HCT116 (cell line): Measurements from ENCODE around the gene PRDM11. TPM values are rescaled to one million over a fixed set of nuclear protein-coding genes. Genes with fewer than 3 reads are reported as not detected.
A peak's percentile ranks its signal among the peaks of the same experiment; 100 is the strongest.

Experiments used
- ATAC-seq: fragments of 200-7000 bp; cut with Tn5 transposase; 2 replicates; pipeline ENCODE4 v1.9.1; 2020; ENCODE audit warnings: mild to moderate bottlenecking, moderate library complexity
- BruUV-seq: library from RNA; stranded (reverse); fragments of 400-500 nt; replicated peaks from 2 replicates; lab custom pipeline; 2021; lab: Mats Ljungman, UMichigan
- CTCF ChIA-PET: fragments of 300-600 bp; sonication (Branson Sonifier 250); formaldehyde crosslinking; loops from one replicate; lab custom pipeline; 2021; ENCODE audit warnings: antibody characterized with exemption; lab: Charles Lee
- POLR2A ChIA-PET: fragments of 300-600, 350-600 bp; sonication (Branson Sonifier 250); formaldehyde crosslinking; loops from one replicate; lab custom pipeline; 2021; ENCODE audit warnings: antibody characterized with exemption; lab: Charles Lee
- RAD21 ChIA-PET, 2 experiments: fragments of 300-600 bp; sonication (Branson Sonifier 250); formaldehyde crosslinking; loops; one replicate each; lab custom pipeline; 2023; ENCODE audit warnings: low total read pairs in 2 of 2; ENCODE audit not compliant: uncharacterized antibody in 2 of 2, unreplicated experiment in 2 of 2, low non-redundant PET in 1 of 2; lab: Charles Lee
- DNase-seq: peaks from one replicate; pipeline ENCODE4 v3.0.0-alpha.2; 2010; ENCODE audit warnings: low read depth, low spot score
- H2AFZ ChIP-seq: fragments of 200-600 bp; shearing (Covaris generic), sonication (generic); 2 replicates; pipeline ENCODE4 v1.6.1; 2017; ENCODE audit warnings: low read depth, mixed run types, mixed read lengths, antibody characterized with exemption, low read length; ENCODE audit not compliant: poor library complexity, severe bottlenecking
- H3K27ac ChIP-seq: 2 replicates; pipeline ENCODE4 v1.5.1; 2012; ENCODE audit warnings: low read depth, low read length
- H3K27me3 ChIP-seq: fragments of 200-600 bp; sonication (generic); 2 replicates; pipeline ENCODE4 v1.6.1; 2016; ENCODE audit warnings: mixed run types, low read length, mixed read lengths; ENCODE audit not compliant: insufficient read depth
- H3K36me3 ChIP-seq, 2 experiments: fragments of 200-500 bp in 1 of 2; fragments of 200-600 bp in 1 of 2; sonication (Bioruptor generic) in 1 of 2; sonication (generic) in 1 of 2; 2 replicates each; pipeline versions ENCODE4 v1.5.1 to v1.6.1; 2014 to 2016; ENCODE audit warnings: low read length in 2 of 2, inconsistent platforms in 1 of 2, mixed read lengths in 1 of 2, mixed run types in 1 of 2; ENCODE audit not compliant: insufficient read depth in 2 of 2, control insufficient read depth in 1 of 2
- H3K4me1 ChIP-seq, 2 experiments: fragments of 200-600 bp in 1 of 2; sonication (generic) in 1 of 2; 2 replicates each; pipeline versions ENCODE4 v1.5.1 to v1.6.1; 2012 to 2017; ENCODE audit warnings: low read length in 2 of 2, inconsistent platforms in 1 of 2, mild to moderate bottlenecking in 1 of 2, mixed read lengths in 1 of 2, mixed run types in 1 of 2, moderate library complexity in 1 of 2; ENCODE audit not compliant: insufficient read depth in 2 of 2, control insufficient read depth in 1 of 2
- H3K4me2 ChIP-seq: fragments of 200-600 bp; sonication (generic); 2 replicates; pipeline ENCODE4 v1.6.1; 2017; ENCODE audit warnings: mixed run types, low read length, mixed read lengths
- H3K4me3 ChIP-seq, 2 experiments: fragments of 200-600 bp in 1 of 2; sonication (generic) in 1 of 2; replicated peaks in 1 of 2; 2 replicates each; pipeline ENCODE4 v1.5.1; 2011 to 2016; ENCODE audit warnings: low read length in 2 of 2, control low read depth in 1 of 2, low read depth in 1 of 2, mild to moderate bottlenecking in 1 of 2, mixed read lengths in 1 of 2, mixed run types in 1 of 2
- H3K79me2 ChIP-seq: fragments of 200-600 bp; sonication (generic); 2 replicates; pipeline ENCODE4 v1.6.1; 2017; ENCODE audit warnings: mild to moderate bottlenecking, mixed run types, low read length, moderate library complexity, mixed read lengths; ENCODE audit not compliant: insufficient read depth
- H3K9ac ChIP-seq: fragments of 200-600 bp; sonication (generic); 2 replicates; pipeline ENCODE4 v1.6.1; 2016; ENCODE audit warnings: low read length, mixed read lengths
- H3K9me2 ChIP-seq: fragments of 200-600 bp; sonication (generic), shearing (Covaris generic); 2 replicates; pipeline ENCODE4 v1.6.1; 2017; ENCODE audit warnings: mixed run types, mild to moderate bottlenecking, moderate library complexity; ENCODE audit not compliant: insufficient read depth
- H3K9me3 ChIP-seq, 2 experiments: fragments of 200-500 bp in 1 of 2; fragments of 200-600 bp in 1 of 2; sonication (Bioruptor generic) in 1 of 2; sonication (generic) in 1 of 2; 2 replicates each; pipeline ENCODE4 v1.6.1; 2014 to 2017; ENCODE audit warnings: low read length in 2 of 2, mixed read lengths in 2 of 2, inconsistent platforms in 1 of 2, low read depth in 1 of 2, mild to moderate bottlenecking in 1 of 2, mixed run types in 1 of 2, moderate library complexity in 1 of 2; ENCODE audit not compliant: control insufficient read depth in 1 of 2, insufficient read depth in 1 of 2
- H4K20me1 ChIP-seq: fragments of 200-600 bp; sonication (generic), shearing (Covaris generic); 2 replicates; pipeline ENCODE4 v1.6.1; 2017; ENCODE audit warnings: mixed run types, mild to moderate bottlenecking, moderate library complexity; ENCODE audit not compliant: insufficient read depth
- CBX3 ChIP-seq: IDR thresholded peaks from 2 replicates; pipeline ENCODE4 v1.6.1; 2012; ENCODE audit warnings: low read depth
- CEBPB ChIP-seq: IDR thresholded peaks from 2 replicates; pipeline ENCODE4 v1.6.1; 2012; ENCODE audit warnings: low read depth
- ELF1 ChIP-seq: IDR thresholded peaks from 2 replicates; pipeline ENCODE4 v1.6.1; 2012; ENCODE audit warnings: low read depth, borderline replicate concordance
- FOSL1 ChIP-seq: IDR thresholded peaks from 2 replicates; pipeline ENCODE4 v1.6.1; 2012; ENCODE audit warnings: low read depth
- JUND ChIP-seq: IDR thresholded peaks from 2 replicates; pipeline ENCODE4 v1.6.1; 2012
- REST ChIP-seq: IDR thresholded peaks from 2 replicates; pipeline ENCODE4 v1.6.1; 2012; ENCODE audit warnings: low read depth
- SRF ChIP-seq: IDR thresholded peaks from 2 replicates; pipeline ENCODE4 v1.6.1; 2012; ENCODE audit warnings: low read depth
- YY1 ChIP-seq: IDR thresholded peaks from 2 replicates; pipeline ENCODE4 v1.6.1; 2011; ENCODE audit warnings: low read length, low read depth, moderate library complexity, mild to moderate bottlenecking; ENCODE audit not compliant: insufficient replicate concordance; ENCODE audit errors: extremely low read depth
- ZFX ChIP-seq: fragments of 450-650 bp; IDR thresholded peaks from 2 replicates; pipeline ENCODE4 v1.6.1; 2017
- intact Hi-C: fragments of 100-400 bp; cut with micrococcal nuclease; formaldehyde crosslinking; loops from 2 replicates; pipeline ENCODE4 v1.10.0; 2022
- total RNA-seq: library from RNA; stranded (reverse); gene quantifications from one replicate; pipeline ENCODE4 v1.2.1, GENCODE V29; 2021; ENCODE audit not compliant: unreplicated experiment

Gene PRDM11
- total RNA-seq, 1 experiment from 2014 or later = 9.3 TPM

- POLR2A ChIA-PET = interaction anchor here (0.9 to 1.6 kb wide), 4 partner anchors 12 to 518 kb away, joined by 3 to 7 read pairs (median 4); no protein-coding TSS in a partner anchor
- Histone ChIP-seq H3K79me2 (no peaks in the 10 kb centered on the region), H3K9me3 (no peaks in the 10 kb centered on the region), H2AFZ (peak overlapping the region; percentile 28), H3K36me3 (no peaks in the 10 kb centered on the region), H3K9me2 (no peaks in the 10 kb centered on the region), H3K9ac (no peak overlapping the region), H3K27me3 (no peaks in the 10 kb centered on the region), H3K4me3 (0 out of 4 replicates have a peak overlapping the region, but pooled peaks of 1 of the 2 experiments have one; percentile 48), H3K4me1 (peaks cover 3 to 25% of the 10 kb centered on the region in 2 experiments; a peak in 3 of 4 replicates), H4K20me1 (no peaks in the 10 kb centered on the region), H3K4me2 (peak overlapping the region; percentile 67), H3K27ac (no peak overlapping the region)
- BruUV-seq = no TSS peak
- CTCF ChIA-PET = interaction anchor here (0.7 to 2.2 kb wide), 27 partner anchors 8 to 519 kb away, joined by 3 to 27 read pairs (median 5); partner anchors contain the start of gene SYT13
- DNase-seq = no peak
- RAD21 ChIA-PET = interaction anchor here (1.2 to 1.3 kb wide), 3 partner anchors 40 to 142 kb away, joined by 4 to 9 read pairs (median 6); no protein-coding TSS in a partner anchor
- ATAC-seq = no peak
- TF ChIP-seq CEBPB (no peak), YY1 (no peak), JUND (no peak), ZFX (no peak)
- intact Hi-C loops = loop anchor here (1.0 to 10.0 kb wide), 4 partner anchors 40 to 141 kb away; no protein-coding TSS in a partner anchor
Measured at GRCh38 chr11:45252877-45253276, 106.4 kb downstream of the PRDM11 start.

GRCh38 chr11:45253640-45254039 is 107.2 kb downstream of the PRDM11 start:
- Histone ChIP-seq H3K9me3 (no peaks in the 10 kb centered on the region), H3K36me3 (no peaks in the 10 kb centered on the region), H3K27me3 (no peaks in the 10 kb centered on the region), H3K9me2 (no peaks in the 10 kb centered on the region), H4K20me1 (no peaks in the 10 kb centered on the region), H3K4me1 (peaks cover 3 to 27% of the 10 kb centered on the region in 2 experiments; a peak in 3 of 4 replicates), H2AFZ (no peak overlapping the region), H3K4me2 (no peak overlapping the region), H3K79me2 (no peaks in the 10 kb centered on the region), H3K27ac (no peak overlapping the region), H3K9ac (no peak overlapping the region), H3K4me3 (no peak overlapping the region)
- BruUV-seq = no TSS peak
- ChIA-PET RAD21 (no interaction called here), POLR2A (no interaction called here), CTCF (interaction anchor here (2.2 kb wide), 2 partner anchors 15 to 143 kb away, joined by 9 to 27 read pairs; no protein-coding TSS in a partner anchor)
- intact Hi-C loops = loop anchor here (5.0 to 10.0 kb wide), 3 partner anchors 69 to 141 kb away; no protein-coding TSS in a partner anchor
- no peak for ATAC-seq
- no peak for DNase-seq
- TF ChIP-seq REST (no peak), ZFX (no peak), CBX3 (no peak), CEBPB (no peak), ELF1 (no peak), SRF (no peak), FOSL1 (no peak)
